ENCODE results near the gene USH1C. TPM values are rescaled to one million over a fixed set of nuclear protein-coding genes. Genes with fewer than 3 reads are reported as not detected.

Gene USH1C
- total RNA-seq, 1 donor from 2014 or later: not detected

DNA sequence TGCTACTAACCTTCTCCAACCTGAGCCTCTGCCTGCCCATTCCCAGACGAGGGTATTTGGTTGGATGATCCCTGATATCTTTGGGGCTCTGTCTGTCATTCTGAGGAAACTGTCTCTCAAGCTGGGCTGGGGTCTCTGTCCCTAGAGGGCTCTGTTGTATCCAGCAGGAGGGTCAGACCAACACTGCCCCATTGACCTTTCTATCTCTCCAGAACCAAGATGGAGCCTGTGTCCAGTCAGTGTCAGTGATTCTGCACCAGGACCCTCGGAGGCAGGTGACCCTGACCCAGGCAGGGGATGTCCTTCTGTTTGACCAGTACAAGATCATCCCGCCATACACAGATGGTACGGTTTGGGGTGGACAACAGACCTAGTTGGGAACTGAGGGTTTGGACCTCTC, 24.7 kb upstream of the USH1C start:
- H3K36me3 ChIP-seq: no peaks in the 10 kb centered on the region
- no peaks in the 10 kb centered on the region for H3K4me1 ChIP-seq
- ATAC-seq: no peak
- no peak for DNase-seq
- H3K9me3 ChIP-seq: no peaks in the 10 kb centered on the region
- H3K4me3 ChIP-seq: no peak overlapping the region
- peaks cover 4% of the 10 kb centered on the region for H3K27me3 ChIP-seq
- intact Hi-C loops (cut with DNase I): no loop called here
- TF ChIP-seq, protein P1, sequence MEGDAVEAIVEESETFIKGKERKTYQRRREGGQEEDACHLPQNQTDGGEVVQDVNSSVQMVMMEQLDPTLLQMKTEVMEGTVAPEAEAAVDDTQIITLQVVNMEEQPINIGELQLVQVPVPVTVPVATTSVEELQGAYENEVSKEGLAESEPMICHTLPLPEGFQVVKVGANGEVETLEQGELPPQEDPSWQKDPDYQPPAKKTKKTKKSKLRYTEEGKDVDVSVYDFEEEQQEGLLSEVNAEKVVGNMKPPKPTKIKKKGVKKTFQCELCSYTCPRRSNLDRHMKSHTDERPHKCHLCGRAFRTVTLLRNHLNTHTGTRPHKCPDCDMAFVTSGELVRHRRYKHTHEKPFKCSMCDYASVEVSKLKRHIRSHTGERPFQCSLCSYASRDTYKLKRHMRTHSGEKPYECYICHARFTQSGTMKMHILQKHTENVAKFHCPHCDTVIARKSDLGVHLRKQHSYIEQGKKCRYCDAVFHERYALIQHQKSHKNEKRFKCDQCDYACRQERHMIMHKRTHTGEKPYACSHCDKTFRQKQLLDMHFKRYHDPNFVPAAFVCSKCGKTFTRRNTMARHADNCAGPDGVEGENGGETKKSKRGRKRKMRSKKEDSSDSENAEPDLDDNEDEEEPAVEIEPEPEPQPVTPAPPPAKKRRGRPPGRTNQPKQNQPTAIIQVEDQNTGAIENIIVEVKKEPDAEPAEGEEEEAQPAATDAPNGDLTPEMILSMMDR (IDR thresholded peaks at IDR 0.05): no peak
- H3K27ac ChIP-seq: no peak overlapping the region

DNA sequence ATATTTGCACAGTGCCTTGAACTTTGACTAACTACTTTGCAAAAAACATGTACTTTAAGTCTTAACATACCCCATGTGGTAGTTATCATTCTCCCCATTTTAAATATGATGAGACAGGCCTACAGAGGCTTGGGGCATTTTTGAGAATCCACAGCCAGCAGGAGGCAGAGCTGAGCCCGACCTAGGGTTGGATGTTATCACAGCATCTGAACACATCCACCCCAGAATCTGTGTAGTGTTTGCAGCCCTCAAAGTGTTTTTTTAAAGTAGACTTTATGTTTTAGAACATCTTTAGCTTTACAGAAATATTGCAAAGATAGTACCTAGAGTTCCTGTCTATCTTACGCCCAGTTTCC, 20.4 kb upstream of the USH1C start:
- no peak overlapping the region for H3K4me3 ChIP-seq
- DNase-seq (no peak), ATAC-seq (no peak)
- intact Hi-C loops (cut with DNase I): no loop called here
- no peaks in the 10 kb centered on the region for H3K4me1 ChIP-seq
- TF ChIP-seq, protein P1 (IDR thresholded peaks at IDR 0.05): no peak
- H3K36me3 ChIP-seq: no peaks in the 10 kb centered on the region
- H3K9me3 ChIP-seq: no peaks in the 10 kb centered on the region
- no peaks in the 10 kb centered on the region for H3K27me3 ChIP-seq
- H3K27ac ChIP-seq: no peak overlapping the region

DNA sequence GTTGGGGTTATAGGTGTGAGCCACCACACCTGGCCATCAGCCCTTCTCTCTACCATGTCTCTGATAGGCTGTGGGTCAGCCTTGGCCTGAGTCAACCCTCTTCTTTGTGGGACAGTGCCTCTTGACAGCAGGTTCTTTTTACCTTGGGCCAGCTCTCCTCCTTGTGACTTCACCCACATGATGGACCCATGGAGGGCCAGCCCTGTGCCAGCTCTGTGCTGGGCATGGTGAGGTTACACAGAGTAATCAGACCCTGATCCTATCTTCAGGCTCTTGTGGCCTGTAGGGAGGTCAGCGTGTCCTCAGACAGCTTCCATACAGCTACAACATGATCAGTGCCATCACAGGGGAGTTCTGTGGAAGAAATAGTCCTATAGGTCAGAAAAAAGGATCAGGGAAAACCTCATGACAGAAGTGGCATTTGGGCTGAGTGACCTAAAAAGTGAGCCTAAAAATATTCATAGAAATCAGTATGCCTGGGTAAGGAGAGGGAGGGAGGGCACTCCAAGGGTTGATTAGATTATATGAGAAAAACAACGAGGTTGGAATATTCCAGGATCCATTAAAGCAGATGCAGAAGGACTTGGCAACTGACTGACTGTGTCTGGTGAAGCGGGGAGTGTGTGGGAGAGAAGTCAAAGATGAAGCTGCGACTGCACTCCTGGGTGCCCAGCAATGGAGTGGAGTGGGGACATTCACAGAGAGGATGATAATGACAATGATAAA, 19.9 kb upstream of the USH1C start:
- Histone ChIP-seq H3K36me3 (no peaks in the 10 kb centered on the region), H3K4me3 (no peak overlapping the region), H3K9me3 (no peaks in the 10 kb centered on the region), H3K27ac (no peak overlapping the region), H3K27me3 (no peaks in the 10 kb centered on the region), H3K4me1 (no peaks in the 10 kb centered on the region)
- intact Hi-C loops (cut with DNase I): no loop called here
- DNase-seq (no peak), ATAC-seq (no peak)
- TF ChIP-seq, protein P1 (IDR thresholded peaks at IDR 0.05): no peak

DNA sequence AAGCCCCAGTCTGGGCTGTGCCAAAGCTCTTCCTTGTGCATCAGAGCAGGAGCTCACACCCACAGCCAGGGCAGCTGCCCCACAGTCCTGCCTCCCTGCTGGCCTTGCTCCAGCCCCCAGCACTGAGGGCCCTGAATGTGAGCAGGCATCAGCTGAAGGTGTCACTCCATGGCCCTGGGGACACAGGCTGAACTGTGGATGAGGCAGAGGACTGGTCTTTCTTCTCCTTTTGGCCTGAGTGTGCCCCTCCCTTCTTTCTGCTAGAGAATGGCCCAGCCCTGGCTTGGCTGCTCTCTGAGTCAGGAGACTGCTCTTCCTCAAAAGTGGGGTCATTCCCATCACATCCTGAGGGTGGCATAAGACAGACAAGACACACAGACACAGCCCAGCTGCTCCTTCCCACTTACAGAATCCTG, 19.0 kb upstream of the USH1C start:
- DNase-seq (no peak), ATAC-seq (peak; percentile 50)
- no peak overlapping the region for H3K27ac ChIP-seq
- H3K36me3 ChIP-seq: no peaks in the 10 kb centered on the region
- no peak overlapping the region for H3K4me3 ChIP-seq
- TF ChIP-seq, protein P1 (IDR thresholded peaks at IDR 0.05): no peak
- intact Hi-C loops (cut with DNase I): no loop called here
- H3K9me3 ChIP-seq: no peaks in the 10 kb centered on the region
- H3K27me3 ChIP-seq: no peaks in the 10 kb centered on the region
- no peaks in the 10 kb centered on the region for H3K4me1 ChIP-seq

DNA sequence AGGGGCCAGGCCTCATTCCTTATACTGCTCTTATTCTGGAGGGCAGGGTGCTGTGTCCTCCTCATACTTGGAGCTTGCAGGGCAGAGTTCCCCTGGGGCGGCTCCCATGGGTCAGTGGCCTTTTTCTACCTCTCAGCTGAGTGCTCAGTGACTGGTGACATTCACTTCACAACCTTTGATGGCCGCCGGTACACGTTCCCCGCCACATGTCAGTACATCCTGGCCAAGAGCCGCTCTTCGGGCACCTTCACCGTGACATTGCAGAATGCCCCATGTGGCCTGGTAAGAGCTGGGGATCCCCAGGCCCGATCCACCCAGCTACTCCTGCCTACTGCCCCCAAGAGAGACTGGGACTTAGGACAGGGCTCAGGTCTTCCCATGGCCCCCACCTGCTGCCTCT, 17.3 kb upstream of the USH1C start:
- H3K4me1 ChIP-seq: no peaks in the 10 kb centered on the region
- TF ChIP-seq, protein P1 (IDR thresholded peaks at IDR 0.05): no peak
- DNase-seq (no peak), ATAC-seq (no peak)
- no peaks in the 10 kb centered on the region for H3K9me3 ChIP-seq
- no peaks in the 10 kb centered on the region for H3K27me3 ChIP-seq
- intact Hi-C loops (cut with DNase I): no loop called here
- H3K4me3 ChIP-seq: no peak overlapping the region
- no peak overlapping the region for H3K27ac ChIP-seq
- H3K36me3 ChIP-seq: no peaks in the 10 kb centered on the region

DNA sequence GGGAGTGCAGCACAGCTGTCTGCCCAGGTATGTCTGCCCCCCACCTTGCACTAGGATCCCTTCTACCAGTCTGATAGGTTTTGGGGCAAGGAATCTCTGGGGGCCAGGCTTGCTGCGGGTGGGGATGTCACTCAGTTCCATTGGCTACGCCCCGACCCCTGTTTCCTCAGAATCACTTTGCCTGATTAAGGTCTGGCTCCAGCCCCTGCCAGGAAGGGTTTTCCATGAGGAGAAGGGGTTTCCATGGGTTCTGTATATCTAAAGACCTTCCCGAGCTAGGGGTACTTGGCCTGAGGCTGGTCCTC, 16.8 kb upstream of the USH1C start:
- Histone ChIP-seq H3K4me1 (no peaks in the 10 kb centered on the region), H3K27me3 (no peaks in the 10 kb centered on the region), H3K36me3 (no peaks in the 10 kb centered on the region), H3K4me3 (no peak overlapping the region), H3K9me3 (no peaks in the 10 kb centered on the region), H3K27ac (no peak overlapping the region)
- intact Hi-C loops (cut with DNase I): no loop called here
- DNase-seq (no peak), ATAC-seq (no peak)
- TF ChIP-seq, protein P1 (IDR thresholded peaks at IDR 0.05): no peak
